Fibroblast of lung (primary cell): ENCODE results near the gene VPS41. TPM values are rescaled to one million over a fixed set of nuclear protein-coding genes. Genes with fewer than 3 reads are reported as not detected.

Source experiments
- DNase-seq, 2 donors: peaks; one replicate each; pipeline versions ENCODE4 v3.0.0 to v3.0.0-alpha.2; 2010; ENCODE audit warnings: low read depth in 2 of 2
- H2AFZ ChIP-seq: 2 replicates; pipeline ENCODE4 v1.5.1; 2012; ENCODE audit warnings: low read length, control low read depth, inconsistent platforms
- H3K27ac ChIP-seq: 2 replicates; pipeline ENCODE4 v1.5.1; 2011; ENCODE audit warnings: low read length, control low read depth; ENCODE audit not compliant: insufficient read depth
- H3K27me3 ChIP-seq: 2 replicates; pipeline ENCODE4 v1.5.1; 2011; ENCODE audit warnings: mild to moderate bottlenecking, low read length; ENCODE audit not compliant: control insufficient read depth, insufficient read depth
- H3K36me3 ChIP-seq: 2 replicates; pipeline ENCODE4 v1.5.1; 2011; ENCODE audit warnings: low read length; ENCODE audit not compliant: control insufficient read depth, insufficient read depth
- H3K4me1 ChIP-seq: 2 replicates; pipeline ENCODE4 v1.5.1; 2011; ENCODE audit warnings: low read length; ENCODE audit not compliant: control insufficient read depth, insufficient read depth; ENCODE audit errors: extremely low read depth
- H3K4me2 ChIP-seq: 2 replicates; pipeline ENCODE4 v1.5.1; 2011; ENCODE audit warnings: low read length, control low read depth; ENCODE audit not compliant: insufficient read depth; ENCODE audit errors: extremely low read depth
- H3K4me3 ChIP-seq, 4 experiments: fragments of 200-600 bp in 1 of 4; sonication (generic) in 1 of 4; replicated peaks in 1 of 4; 2 replicates each; pipeline ENCODE4 v1.5.1; 2011 to 2016; ENCODE audit warnings: low read length in 4 of 4, low read depth in 3 of 4, mild to moderate bottlenecking in 3 of 4, control low read depth in 2 of 4, inconsistent platforms in 1 of 4, mixed read lengths in 1 of 4; ENCODE audit not compliant: insufficient read depth in 1 of 4; ENCODE audit errors: control extremely low read depth in 1 of 4
- H3K79me2 ChIP-seq: 2 replicates; pipeline ENCODE4 v1.5.1; 2012; ENCODE audit warnings: mild to moderate bottlenecking, low read length, inconsistent platforms; ENCODE audit not compliant: control insufficient read depth, insufficient read depth
- H3K9ac ChIP-seq: 2 replicates; pipeline ENCODE4 v1.5.1; 2011; ENCODE audit warnings: mild to moderate bottlenecking, low read length, control low read depth; ENCODE audit not compliant: insufficient read depth
- H3K9me3 ChIP-seq: 2 replicates; pipeline ENCODE4 v1.5.1; 2012; ENCODE audit warnings: low read depth, low read length; ENCODE audit not compliant: control insufficient read depth, insufficient read depth
- H4K20me1 ChIP-seq: 2 replicates; pipeline ENCODE4 v1.5.1; 2011; ENCODE audit warnings: low read length; ENCODE audit not compliant: control insufficient read depth, insufficient read depth; ENCODE audit errors: extremely low read depth
- EZH2 ChIP-seq: IDR thresholded peaks from 2 replicates; pipeline ENCODE4 v1.5.1; 2012; ENCODE audit warnings: low read length, control low read depth, mild to moderate bottlenecking; ENCODE audit errors: missing control alignments
- polyA plus RNA-seq, 2 donors: library from polyadenylated mRNA; depleted of rRNA in 1 of 2; stranded (reverse) in 1 of 2; unstranded in 1 of 2; fragments of >200 nt; gene quantifications; 2 replicates each; pipeline ENCODE4 v1.2.1, GENCODE V29; 2011 to 2012; ENCODE audit warnings: missing spikeins in 1 of 2
- total RNA-seq: library from RNA; depleted of rRNA; stranded (reverse); fragments of >200 nt; gene quantifications from 2 replicates; pipeline ENCODE4 v1.2.1, GENCODE V29; 2014
- TF ChIP-seq, protein P1 (sequence below), 2 donors: IDR thresholded peaks in 1 of 2; conservative IDR thresholded peaks in 1 of 2; 1 replicate in 1 of 2; 2 replicates in 1 of 2; pipeline ENCODE4 v1.5.1; 2011 to 2012; ENCODE audit warnings: low read length in 2 of 2, control low read depth in 1 of 2, inconsistent platforms in 1 of 2, low read depth in 1 of 2, mild to moderate bottlenecking in 1 of 2

VPS41 gene
- total and polyA plus RNA-seq, 2 donors (not counting 1 experiment from before 2014, with no cell fraction given), result 55.5 to 66.7 TPM

DNA sequence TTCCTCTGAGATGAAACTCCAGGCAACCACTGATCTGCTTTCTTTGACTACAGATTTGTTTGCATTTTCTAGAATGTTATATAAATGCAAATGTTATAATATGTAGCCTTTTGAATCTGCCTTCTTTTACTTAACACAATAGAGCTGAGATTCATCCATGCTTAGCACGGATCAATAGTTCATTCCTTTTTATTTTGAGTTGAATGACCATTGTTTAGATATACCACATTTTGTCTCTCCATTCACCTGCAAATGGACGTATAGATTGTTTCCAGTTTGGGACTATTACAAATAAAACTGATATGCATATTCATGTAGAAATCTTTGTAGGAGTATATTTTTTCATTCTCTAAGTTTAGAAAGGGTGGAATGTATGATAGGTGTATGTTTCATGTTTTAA, 57.7 kb downstream of the VPS41 start:
- Histone ChIP-seq H3K4me3 (no peak overlapping the region), H3K4me1 (no peaks in the 10 kb centered on the region), H3K79me2 (no peaks in the 10 kb centered on the region), H3K4me2 (no peak overlapping the region), H3K27ac (no peak overlapping the region), H2AFZ (no peak overlapping the region), H3K27me3 (no peaks in the 10 kb centered on the region), H3K9ac (no peak overlapping the region), H3K36me3 (peaks cover 2% of the 10 kb centered on the region), H3K9me3 (no peaks in the 10 kb centered on the region), H4K20me1 (no peaks in the 10 kb centered on the region)
- DNase-seq, result no peak
- TF ChIP-seq, protein P1, sequence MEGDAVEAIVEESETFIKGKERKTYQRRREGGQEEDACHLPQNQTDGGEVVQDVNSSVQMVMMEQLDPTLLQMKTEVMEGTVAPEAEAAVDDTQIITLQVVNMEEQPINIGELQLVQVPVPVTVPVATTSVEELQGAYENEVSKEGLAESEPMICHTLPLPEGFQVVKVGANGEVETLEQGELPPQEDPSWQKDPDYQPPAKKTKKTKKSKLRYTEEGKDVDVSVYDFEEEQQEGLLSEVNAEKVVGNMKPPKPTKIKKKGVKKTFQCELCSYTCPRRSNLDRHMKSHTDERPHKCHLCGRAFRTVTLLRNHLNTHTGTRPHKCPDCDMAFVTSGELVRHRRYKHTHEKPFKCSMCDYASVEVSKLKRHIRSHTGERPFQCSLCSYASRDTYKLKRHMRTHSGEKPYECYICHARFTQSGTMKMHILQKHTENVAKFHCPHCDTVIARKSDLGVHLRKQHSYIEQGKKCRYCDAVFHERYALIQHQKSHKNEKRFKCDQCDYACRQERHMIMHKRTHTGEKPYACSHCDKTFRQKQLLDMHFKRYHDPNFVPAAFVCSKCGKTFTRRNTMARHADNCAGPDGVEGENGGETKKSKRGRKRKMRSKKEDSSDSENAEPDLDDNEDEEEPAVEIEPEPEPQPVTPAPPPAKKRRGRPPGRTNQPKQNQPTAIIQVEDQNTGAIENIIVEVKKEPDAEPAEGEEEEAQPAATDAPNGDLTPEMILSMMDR (conservative IDR thresholded peaks at IDR 0.05 in 1 of 2, IDR thresholded peaks at IDR 0.05 in 1 of 2; ENCODE audit: low read depth in 1 of 2, low read length in 2 of 2), result no peak
- TF ChIP-seq EZH2, result no peak

DNA sequence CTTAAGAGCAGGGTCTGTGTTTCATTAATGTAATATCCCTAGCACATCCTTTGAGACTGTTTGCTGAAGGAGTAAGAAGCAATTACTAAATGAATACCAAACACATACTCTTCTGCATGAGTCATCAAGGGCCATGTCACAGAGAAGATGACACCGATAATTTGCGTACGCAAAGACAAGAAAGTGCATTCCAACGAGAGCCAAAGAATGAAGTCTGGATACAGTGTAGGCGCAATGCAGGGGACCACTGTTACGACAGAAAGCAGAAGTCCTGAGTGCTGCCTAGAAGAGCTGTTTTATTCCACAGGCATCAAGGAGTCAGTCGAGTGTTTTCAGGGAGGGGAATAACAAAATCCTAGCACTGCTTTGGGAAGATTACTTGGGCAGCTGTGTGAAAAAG, 62.7 kb downstream of the VPS41 start:
- Histone ChIP-seq H4K20me1 (no peaks in the 10 kb centered on the region), H3K4me2 (peak overlapping the region; percentile 21), H3K9me3 (no peaks in the 10 kb centered on the region), H2AFZ (no peak overlapping the region), H3K36me3 (peaks cover 2% of the 10 kb centered on the region), H3K79me2 (no peaks in the 10 kb centered on the region), H3K4me3 (no peak overlapping the region), H3K9ac (no peak overlapping the region), H3K4me1 (peaks cover 3% of the 10 kb centered on the region), H3K27me3 (no peaks in the 10 kb centered on the region), H3K27ac (no peak overlapping the region)
- TF ChIP-seq, protein P1 (conservative IDR thresholded peaks at IDR 0.05 in 1 of 2, IDR thresholded peaks at IDR 0.05 in 1 of 2; ENCODE audit: low read depth in 1 of 2, low read length in 2 of 2), result no peak
- TF ChIP-seq EZH2, result no peak
- peak in 1 of 2 donors; percentile 78 for DNase-seq

DNA sequence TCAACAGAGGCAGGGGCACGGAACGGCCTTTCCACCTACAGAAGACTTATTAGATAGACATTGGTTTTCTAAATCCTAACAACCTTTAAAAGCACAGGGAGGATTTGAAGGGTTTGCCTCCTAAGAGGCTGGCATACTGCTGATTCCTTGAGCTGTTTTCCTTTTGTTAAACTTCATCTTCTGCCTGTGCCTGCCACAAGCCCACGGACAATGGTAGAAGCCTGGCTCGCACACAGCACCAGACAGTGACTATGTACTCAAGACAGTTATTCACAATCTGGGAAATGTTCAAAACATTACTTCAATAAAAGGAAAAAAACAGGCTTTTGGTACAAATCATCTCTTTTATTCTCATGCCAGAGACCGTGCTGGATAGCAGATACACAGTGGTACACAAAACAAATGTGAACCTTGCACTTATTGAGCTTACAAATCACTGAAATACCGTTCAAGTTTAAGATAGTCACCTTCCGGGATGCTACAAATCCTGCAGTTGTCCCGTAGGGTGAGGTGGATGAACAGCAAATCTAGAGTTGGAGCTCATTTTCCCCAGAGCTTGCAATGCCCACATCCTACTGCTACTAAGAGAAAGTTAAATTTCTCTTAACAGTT, 63.9 kb downstream of the VPS41 start:
- Histone ChIP-seq H3K4me2 (no peak overlapping the region), H2AFZ (no peak overlapping the region), H3K79me2 (no peaks in the 10 kb centered on the region), H3K9me3 (no peaks in the 10 kb centered on the region), H3K27me3 (no peaks in the 10 kb centered on the region), H3K36me3 (peaks cover 2% of the 10 kb centered on the region), H3K4me1 (peaks cover 8% of the 10 kb centered on the region), H3K4me3 (no peak overlapping the region), H3K9ac (no peak overlapping the region), H3K27ac (no peak overlapping the region), H4K20me1 (no peaks in the 10 kb centered on the region)
- no peak for TF ChIP-seq EZH2
- TF ChIP-seq, protein P1 (conservative IDR thresholded peaks at IDR 0.05 in 1 of 2, IDR thresholded peaks at IDR 0.05 in 1 of 2; ENCODE audit: low read depth in 1 of 2, low read length in 2 of 2), result no peak
- no peak for DNase-seq
